GM21390 (cell line): ENCODE results near the gene ATRIP.

Source experiments
- ATAC-seq: cut with Tn5 transposase; IDR thresholded peaks from one replicate; pipeline ENCODE4 v1.9.1; 2021; ENCODE audit not compliant: unreplicated experiment

Gene ATRIP

DNA sequence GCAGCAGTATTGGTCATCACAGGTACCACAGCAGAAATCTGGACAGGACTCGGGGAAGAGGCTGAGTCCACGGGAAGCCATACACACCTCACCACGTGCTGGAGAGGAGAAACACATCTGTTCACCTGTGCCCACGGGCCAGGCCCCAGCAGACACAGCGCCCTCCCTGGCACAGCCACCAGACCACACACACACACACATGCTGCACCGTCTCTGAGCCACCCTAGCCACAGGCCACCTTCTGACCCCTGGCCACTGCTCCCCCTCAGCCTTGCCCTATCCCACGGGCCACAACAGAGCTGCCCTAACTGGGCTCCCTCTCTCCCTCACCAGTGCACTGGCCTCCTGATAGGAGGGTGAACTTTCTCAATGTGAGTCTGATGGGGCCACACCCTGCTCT lies 54.7 kb downstream of the ATRIP start:
- ATAC-seq, result no peak

DNA sequence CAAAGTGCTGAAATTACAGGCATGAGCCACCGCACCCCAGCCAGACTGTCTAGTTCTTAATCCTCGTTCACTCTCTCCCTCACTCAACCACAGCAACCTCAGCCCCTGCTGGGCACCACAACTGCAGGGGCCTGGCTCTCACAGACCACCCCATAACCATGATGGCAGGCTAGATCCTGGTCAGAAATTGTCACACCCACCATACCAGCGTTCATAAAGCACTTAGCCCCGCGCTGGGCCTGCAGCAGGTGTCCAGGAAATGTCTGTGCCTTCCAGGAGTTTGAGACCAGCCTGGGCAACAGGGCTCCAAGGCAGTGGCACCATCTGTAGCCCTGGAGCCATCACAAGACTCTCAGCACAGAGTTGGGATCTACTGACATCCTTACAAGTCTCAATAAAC lies 55.6 kb downstream of the ATRIP start:
- no peak for ATAC-seq

DNA sequence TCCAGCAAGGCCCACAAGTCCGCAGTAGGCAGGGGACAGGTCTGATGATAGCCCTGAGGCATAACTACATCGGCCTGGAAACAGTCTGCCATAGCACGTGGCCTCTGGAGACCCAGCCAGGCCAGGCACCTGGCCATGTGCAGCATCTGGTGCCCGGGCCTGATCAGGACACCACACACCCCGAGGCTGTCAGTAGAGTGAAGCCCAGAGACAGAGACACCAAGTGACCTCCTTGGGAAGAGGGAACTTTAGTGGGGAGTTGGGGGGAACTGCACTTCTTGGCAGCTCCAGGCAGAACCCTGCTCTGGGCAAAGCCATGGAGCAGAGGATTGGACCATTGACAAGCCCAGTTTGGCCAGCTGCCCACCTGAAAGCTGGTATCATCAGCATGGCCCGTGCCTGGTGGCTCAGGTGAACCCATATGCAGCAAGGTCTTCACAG lies 56.2 kb downstream of the ATRIP start:
- ATAC-seq, result no peak

DNA sequence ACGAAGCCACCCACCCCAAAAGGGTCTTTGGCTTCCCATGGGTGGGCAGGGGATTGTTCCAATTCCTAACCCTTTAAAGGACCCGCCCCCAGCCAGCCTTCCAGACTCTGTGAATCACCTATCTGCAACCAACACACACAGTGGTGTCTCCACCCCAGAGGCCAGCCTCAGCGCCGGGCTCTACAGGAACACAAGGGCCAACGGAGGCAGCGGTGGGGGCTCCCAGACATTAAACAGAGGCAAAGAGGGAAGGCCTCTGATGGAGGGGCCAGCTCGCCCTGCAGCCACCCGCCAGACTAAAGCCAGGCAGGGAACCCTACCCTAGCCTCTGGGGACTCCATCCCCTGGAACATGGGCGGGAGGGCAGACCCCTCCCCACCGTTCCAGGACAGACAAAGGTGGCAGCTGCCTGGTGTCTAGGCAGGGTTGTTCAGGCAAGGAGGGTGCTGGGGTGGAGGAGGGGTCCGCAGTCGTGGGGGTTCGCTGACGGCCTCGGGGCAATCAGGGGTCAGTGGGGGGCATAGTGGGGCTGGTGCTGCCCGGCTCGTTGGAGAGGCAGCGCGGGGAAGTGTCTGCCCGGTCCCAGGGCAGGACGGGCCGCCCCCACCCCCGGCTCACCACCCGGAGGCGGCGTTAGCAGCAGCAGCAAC lies 57.0 kb downstream of the ATRIP start:
- no peak for ATAC-seq

DNA sequence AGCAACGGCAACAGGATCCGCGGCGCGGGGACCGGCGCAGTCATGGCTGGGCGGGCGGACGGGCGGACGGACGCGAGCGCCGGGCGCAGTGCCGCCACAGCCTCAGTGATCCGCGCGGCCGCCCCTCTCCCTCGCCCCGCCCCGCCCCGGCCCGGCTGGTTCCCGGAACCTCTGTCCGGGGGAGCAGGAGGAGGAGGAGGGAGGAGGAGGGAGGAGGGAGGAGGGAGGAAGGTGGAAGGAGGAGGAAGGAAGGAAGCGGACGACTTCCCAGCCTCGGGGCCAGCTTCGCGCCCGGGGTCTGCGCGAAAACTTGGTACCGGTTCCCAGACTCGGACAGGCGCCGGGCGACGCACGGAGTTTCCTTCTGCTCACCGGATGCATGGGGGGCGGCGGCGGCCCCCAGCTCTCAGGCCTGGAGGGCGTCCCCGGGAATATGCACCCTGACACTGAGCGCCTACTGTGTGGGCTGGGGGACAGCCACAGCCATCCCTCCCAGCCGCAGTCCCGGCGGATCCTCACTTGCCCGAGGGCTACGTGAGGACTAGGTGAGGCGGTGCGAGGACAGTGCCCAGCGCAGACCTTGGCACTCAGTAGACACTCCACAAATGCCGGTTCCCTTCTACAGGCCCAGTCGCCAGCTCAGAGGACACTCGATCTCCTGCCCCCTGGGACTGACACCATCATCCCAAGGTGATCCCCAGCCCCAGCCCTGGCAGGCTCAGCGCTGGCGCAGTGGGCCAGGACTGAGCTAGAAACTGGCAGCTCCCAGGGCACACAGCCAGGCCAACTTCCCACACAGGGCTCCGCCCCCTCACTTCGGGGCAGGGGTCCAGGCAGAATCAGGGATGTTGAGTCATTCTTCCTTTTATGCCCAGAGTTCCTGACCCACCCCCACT lies 57.8 kb downstream of the ATRIP start, which contains the start of gene SHISA5:
SHISA5 (minus strand) TSS at position 124 of the 896 bp plus-strand sequence; CDS start at position 44, 80 bp downstream.
- no peak for ATAC-seq

DNA sequence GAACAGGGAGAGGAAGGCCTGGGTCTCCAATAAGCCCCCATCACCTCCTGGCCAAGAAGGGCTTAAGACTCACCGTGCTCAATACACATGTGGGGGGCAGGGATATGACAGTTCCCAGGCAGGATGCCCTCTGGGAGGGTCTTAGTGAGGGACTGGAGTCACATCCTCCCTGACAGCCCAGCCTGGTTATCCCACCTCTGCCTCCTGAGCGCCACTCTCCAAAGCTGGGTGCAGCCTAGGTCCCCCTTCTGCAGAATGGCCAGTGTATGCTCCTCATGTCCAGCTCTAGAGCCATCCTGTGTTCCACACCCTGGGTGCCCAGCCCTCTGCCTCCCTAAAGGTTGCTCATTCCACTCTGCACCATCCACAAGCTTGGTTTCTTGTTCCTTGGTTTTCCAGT lies 58.6 kb downstream of the ATRIP start:
- ATAC-seq, result no peak

DNA sequence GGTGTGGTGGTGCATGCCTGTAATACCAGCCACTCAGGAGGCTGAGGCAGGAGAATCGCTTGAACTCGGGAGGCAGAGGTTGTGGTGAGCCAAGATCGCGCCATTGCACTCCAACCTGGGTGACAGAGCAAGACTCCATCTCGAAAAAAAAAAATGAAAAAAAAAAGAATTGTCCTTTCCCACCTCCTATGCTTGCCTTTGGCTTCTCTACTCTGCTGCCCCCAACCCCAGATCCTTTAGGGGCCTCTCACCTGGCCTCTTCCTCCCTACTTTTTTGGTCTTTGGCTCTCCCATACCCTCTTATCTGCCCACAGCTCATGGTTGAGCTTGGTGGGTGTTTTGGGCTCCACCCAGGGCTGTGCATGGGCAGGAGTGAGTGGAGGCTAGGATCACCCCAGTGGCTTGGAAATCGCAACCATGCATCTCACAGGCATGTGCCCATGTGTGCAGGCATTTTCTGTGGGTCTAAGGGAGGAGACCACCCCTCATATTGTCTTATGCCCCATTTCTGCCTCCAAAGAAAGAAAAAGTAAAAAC lies 59.5 kb downstream of the ATRIP start:
- ATAC-seq, result no peak

DNA sequence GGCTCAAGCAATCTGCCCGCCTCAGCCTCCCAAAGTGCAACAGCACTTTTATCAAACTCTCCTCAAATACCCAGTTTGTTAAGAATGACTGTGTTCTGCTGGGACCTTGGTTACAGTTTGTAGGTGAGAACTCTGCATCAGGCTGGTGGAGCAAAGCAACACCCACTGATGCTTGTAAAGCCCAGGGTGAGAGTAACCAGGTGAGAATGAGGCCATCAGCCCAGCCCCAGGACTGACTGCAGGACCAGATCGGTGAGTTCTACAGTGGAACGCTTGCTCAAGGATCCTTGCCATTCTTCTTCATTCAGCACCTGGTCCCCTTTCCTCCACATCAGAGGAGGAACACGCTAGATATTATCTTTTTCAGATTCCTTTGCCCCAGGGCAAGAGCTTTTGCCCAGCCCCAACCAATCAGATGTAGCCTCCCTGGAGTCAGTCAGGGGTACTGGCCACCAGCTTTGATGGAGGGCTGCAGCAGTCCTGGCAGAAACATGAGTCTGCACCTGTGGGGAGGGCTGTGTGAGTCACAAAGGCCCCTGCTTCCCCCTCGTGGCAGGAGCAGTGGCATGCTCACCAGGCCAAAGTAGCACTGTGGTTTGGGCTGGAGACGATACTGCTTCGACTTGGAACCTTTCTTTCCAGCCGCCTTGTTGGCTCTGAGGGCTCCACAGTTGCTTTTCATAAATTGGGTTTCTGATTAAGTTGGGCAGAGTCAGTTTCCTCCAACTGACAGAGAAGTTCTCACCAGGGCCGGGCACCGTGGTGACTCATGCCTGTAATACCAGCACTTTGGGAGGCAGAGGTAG lies 60.9 kb downstream of the ATRIP start:
- peak; percentile 68 for ATAC-seq

DNA sequence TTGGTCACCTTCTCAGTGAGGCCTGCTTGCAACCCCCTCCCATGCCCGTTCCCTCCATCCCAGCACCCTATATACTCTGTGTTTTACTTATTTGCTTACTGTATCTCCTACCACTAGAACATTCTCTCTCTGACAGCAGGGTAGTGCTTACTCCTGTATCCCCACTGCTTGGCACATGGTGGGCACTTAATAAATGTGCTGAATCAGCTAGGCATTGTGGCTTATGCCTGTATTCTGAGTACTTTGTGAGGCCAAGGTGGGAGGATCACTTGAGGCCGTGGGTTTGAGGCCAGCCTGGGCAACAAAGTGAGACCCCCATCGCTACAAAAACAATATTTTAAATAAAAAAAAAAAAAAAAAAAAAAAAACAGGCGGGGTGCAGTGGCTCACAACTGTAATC lies 65.0 kb downstream of the ATRIP start:
- ATAC-seq, result no peak

DNA sequence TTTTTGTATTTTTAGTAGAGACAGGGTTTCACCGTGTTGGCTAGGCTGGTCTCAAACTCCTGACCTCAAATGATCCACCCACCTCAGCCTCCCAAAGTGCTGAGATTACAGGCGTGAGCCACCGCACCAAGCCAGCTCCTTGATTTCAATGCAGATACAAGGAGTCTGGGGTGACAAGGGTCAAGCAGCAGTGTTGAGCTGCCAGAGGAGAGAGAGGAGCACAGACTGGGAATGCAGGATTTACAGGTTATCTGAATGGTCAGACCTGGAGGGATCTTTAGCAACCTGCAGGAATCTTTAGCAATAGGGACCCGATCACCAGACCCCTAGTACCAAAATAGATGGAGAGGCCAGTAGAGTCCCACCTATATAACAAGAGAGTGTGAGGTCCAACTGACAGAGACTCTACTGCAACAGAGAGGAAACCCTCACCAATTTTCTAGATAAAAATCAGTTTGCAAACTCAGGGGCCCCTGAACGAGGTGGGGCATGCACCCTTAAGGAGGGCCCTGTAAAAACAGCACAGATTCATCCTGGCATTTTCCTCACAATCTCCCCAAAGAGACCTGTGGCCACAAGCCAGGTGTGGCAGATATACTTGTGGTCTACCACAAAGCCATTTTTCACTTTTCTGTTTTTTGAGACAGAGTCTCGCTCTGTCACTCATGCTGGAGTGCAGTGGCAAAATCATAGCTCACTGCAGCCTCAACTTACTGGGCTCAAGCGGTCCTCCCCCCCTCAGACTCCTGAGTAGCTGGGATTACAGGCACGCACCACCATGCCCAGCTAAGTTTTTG lies 68.1 kb downstream of the ATRIP start:
- ATAC-seq, result no peak
